A549 treated with AZD2906 at 1 μM for 4 hours (cell line): ENCODE data around the gene MATR3. TPM values are rescaled to one million over a fixed set of nuclear protein-coding genes. Genes with fewer than 3 reads are reported as not detected.

ENCODE experiments used
- total RNA-seq: library from RNA; stranded (reverse); fragments of 200-300 nt; extraction: Qiagen RNA extraction; gene quantifications from 5 replicates; pipeline ENCODE4 v1.2.3, GENCODE V29; 2022

The MATR3 gene
- 155 to 183 TPM (median 175 TPM) in 5 replicates for total RNA-seq

GRCh38 chr5:139293507-139294373, at the start of gene MATR3:
Gene MATR3 (plus strand): TSS chr5:139293740. CDS start chr5:139307416, 13,676 bp downstream.

GRCh38 chr5:139341689-139342422, 48.3 kb downstream of the MATR3 start, which contains the start of gene PAIP2:
Gene PAIP2 (plus strand): TSS chr5:139341854. CDS start chr5:139363785, 21,931 bp downstream.

Other genes starting within 250 kb of the MATR3 start
- 24.6 to 26.7 TPM (median 26.5 TPM) in 5 replicates for gene SIL1, start 95.4 kb upstream of the MATR3 start, total RNA-seq
- 75.2 to 96.5 TPM (median 82.7 TPM) in 5 replicates for gene PAIP2, start 48.1 kb downstream of the MATR3 start, total RNA-seq
- gene SLC23A1, start 89.6 kb downstream of the MATR3 start, total RNA-seq: 1.1 to 1.7 TPM (median 1.3 TPM) in 5 replicates
- gene MZB1, start 96.2 kb downstream of the MATR3 start, total RNA-seq: 0.07 to 0.11 TPM (median 0.09 TPM) in 3 of 5 replicates, not detected in the others
- 0.16 to 0.24 TPM (median 0.19 TPM) in 5 replicates for gene PROB1, start 101.4 kb downstream of the MATR3 start, total RNA-seq
- 4.6 to 5.3 TPM (median 4.9 TPM) in 5 replicates for gene SPATA24, start 110.3 kb downstream of the MATR3 start, total RNA-seq
- 5.8 to 8.8 TPM (median 7.1 TPM) in 5 replicates for gene DNAJC18, start 145.8 kb downstream of the MATR3 start, total RNA-seq
- gene ECSCR, start 169.0 kb downstream of the MATR3 start, total RNA-seq: not detected in 5 replicates
- not detected in 5 replicates for gene SMIM33, start 177.3 kb downstream of the MATR3 start, total RNA-seq
- gene STING1, start 189.0 kb downstream of the MATR3 start, total RNA-seq: 0.78 to 1.0 TPM (median 1.00 TPM) in 5 replicates